B cell (primary cell): ENCODE data around the gene SEMA6C.

Experiments used
- EZH2 ChIP-seq: IDR thresholded peaks from 2 replicates; pipeline ENCODE4 v1.6.1; 2012; ENCODE audit warnings: borderline replicate concordance, low read depth, mild to moderate bottlenecking, moderate library complexity, low read length; ENCODE audit not compliant: insufficient read depth, poor library complexity, severe bottlenecking
- TF ChIP-seq, protein P1 (sequence below): fragments of 200-600 bp; IDR thresholded peaks from one replicate; pipeline ENCODE4 v1.8.0; 2022; ENCODE audit warnings: antibody characterized with exemption, mild to moderate bottlenecking

- TF ChIP-seq, protein P1, sequence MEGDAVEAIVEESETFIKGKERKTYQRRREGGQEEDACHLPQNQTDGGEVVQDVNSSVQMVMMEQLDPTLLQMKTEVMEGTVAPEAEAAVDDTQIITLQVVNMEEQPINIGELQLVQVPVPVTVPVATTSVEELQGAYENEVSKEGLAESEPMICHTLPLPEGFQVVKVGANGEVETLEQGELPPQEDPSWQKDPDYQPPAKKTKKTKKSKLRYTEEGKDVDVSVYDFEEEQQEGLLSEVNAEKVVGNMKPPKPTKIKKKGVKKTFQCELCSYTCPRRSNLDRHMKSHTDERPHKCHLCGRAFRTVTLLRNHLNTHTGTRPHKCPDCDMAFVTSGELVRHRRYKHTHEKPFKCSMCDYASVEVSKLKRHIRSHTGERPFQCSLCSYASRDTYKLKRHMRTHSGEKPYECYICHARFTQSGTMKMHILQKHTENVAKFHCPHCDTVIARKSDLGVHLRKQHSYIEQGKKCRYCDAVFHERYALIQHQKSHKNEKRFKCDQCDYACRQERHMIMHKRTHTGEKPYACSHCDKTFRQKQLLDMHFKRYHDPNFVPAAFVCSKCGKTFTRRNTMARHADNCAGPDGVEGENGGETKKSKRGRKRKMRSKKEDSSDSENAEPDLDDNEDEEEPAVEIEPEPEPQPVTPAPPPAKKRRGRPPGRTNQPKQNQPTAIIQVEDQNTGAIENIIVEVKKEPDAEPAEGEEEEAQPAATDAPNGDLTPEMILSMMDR: no peak
- no peak for TF ChIP-seq EZH2
Measured at GRCh38 chr1:151128800-151129199, 17.6 kb downstream of the SEMA6C start.
